K562 (cell line): ENCODE results near the gene ADAM22. TPM values are rescaled to one million over a fixed set of nuclear protein-coding genes. Genes with fewer than 3 reads are reported as not detected.

Source experiments
- ATAC-seq: fragments of 200-7000 bp; cut with Tn5 transposase; 3 replicates; pipeline ENCODE4 v1.9.1; 2020; ENCODE audit warnings: moderate library complexity
- BruUV-seq: library from RNA; stranded (reverse); fragments of 400-500 nt; replicated peaks from 2 replicates; lab custom pipeline; 2021; lab: Mats Ljungman, UMichigan
- CTCF ChIA-PET: fragments of 300-600 bp; formaldehyde crosslinking; extraction: SDS; loops from one replicate; lab custom pipeline; 2021; ENCODE audit warnings: low intra/inter-chr PET ratio; lab: Yijun Ruan, JAX
- POLR2A ChIA-PET: fragments of 300-600, 350-650 bp; sonication (Branson Sonifier 250); formaldehyde crosslinking; extraction: SDS; loops from one replicate; lab custom pipeline; 2021; ENCODE audit warnings: antibody characterized with exemption, inconsistent platforms; lab: Yijun Ruan, JAX
- DNase-seq, 4 experiments: peaks; one replicate each; pipeline versions ENCODE4 v3.0.0 to v3.0.0-alpha.2; 2011 to 2018; ENCODE audit warnings: low spot score in 3 of 4, mixed read lengths in 3 of 4; ENCODE audit errors: extremely low read depth in 1 of 4
- FAIRE-seq: peaks from 2 replicates; lab custom pipeline; 2011; peaks lifted over from hg19 to GRCh38; lab: Jason Lieb, UNC
- H2AFZ ChIP-seq: 2 replicates; pipeline ENCODE4 v1.6.0; 2011; ENCODE audit warnings: low read depth, low read length, control low read depth, inconsistent platforms
- H3K27ac ChIP-seq: fragments of 200-600 bp; 3 replicates; pipeline ENCODE4 v1.8.0; 2011; ENCODE audit warnings: low read depth, mild to moderate bottlenecking, control low read depth, inconsistent platforms, low read length, moderate library complexity, mixed read lengths; ENCODE audit errors: extremely low read depth
- H3K27me3 ChIP-seq, 2 experiments: fragments of 300-600 bp in 1 of 2; 2 replicates in 1 of 2; 3 replicates in 1 of 2; pipeline versions ENCODE4 v1.6.0 to v1.8.0; 2011; ENCODE audit warnings: inconsistent platforms in 2 of 2, low read length in 2 of 2, mild to moderate bottlenecking in 1 of 2, mixed read lengths in 1 of 2, moderate library complexity in 1 of 2; ENCODE audit not compliant: control insufficient read depth in 2 of 2, insufficient read depth in 2 of 2
- H3K36me3 ChIP-seq: fragments of 300-600 bp; 3 replicates; pipeline ENCODE4 v1.8.0; 2011; ENCODE audit warnings: mild to moderate bottlenecking, low read length, inconsistent platforms; ENCODE audit not compliant: control insufficient read depth, insufficient read depth
- H3K4me1 ChIP-seq, 2 experiments: fragments of 200-600 bp in 1 of 2; replicated peaks in 1 of 2; 2 replicates in 1 of 2; 3 replicates in 1 of 2; pipeline versions ENCODE4 v1.5.1 to v1.8.0; 2011; ENCODE audit warnings: inconsistent platforms in 2 of 2, low read length in 2 of 2, mild to moderate bottlenecking in 1 of 2, mixed read lengths in 1 of 2, moderate library complexity in 1 of 2; ENCODE audit not compliant: control insufficient read depth in 2 of 2, insufficient read depth in 2 of 2
- H3K4me2 ChIP-seq: 2 replicates; pipeline ENCODE4 v1.6.1; 2011; ENCODE audit warnings: low read length, control low read depth, inconsistent platforms, mixed read lengths; ENCODE audit not compliant: insufficient read depth
- H3K4me3 ChIP-seq: fragments of 200-600 bp; sonication (generic), shearing (Covaris generic); 2 replicates; pipeline ENCODE4 v1.5.1; 2016; ENCODE audit warnings: control low read depth, inconsistent platforms
- H3K79me2 ChIP-seq: fragments of 200-600 bp; 3 replicates; pipeline ENCODE4 v1.8.0; 2011; ENCODE audit warnings: low read length, inconsistent platforms; ENCODE audit not compliant: control insufficient read depth, insufficient read depth
- H3K9ac ChIP-seq, 2 experiments: 2 replicates each; pipeline versions ENCODE4 v1.6.0 to v1.6.1; 2011; ENCODE audit warnings: low read depth in 2 of 2, low read length in 2 of 2, control low read depth in 1 of 2, inconsistent platforms in 1 of 2, mild to moderate bottlenecking in 1 of 2, mixed read lengths in 1 of 2; ENCODE audit not compliant: insufficient read depth in 1 of 2
- H3K9me1 ChIP-seq: one replicate; pipeline ENCODE4 v1.6.0; 2011; ENCODE audit warnings: inconsistent platforms, mild to moderate bottlenecking, low read length, moderate library complexity; ENCODE audit not compliant: control insufficient read depth, insufficient read depth
- H3K9me3 ChIP-seq: replicated peaks from 2 replicates; pipeline ENCODE4 v1.5.1; 2011; ENCODE audit warnings: low read depth, low read length, inconsistent platforms; ENCODE audit not compliant: control insufficient read depth, insufficient read depth
- H4K20me1 ChIP-seq: replicated peaks from 2 replicates; pipeline ENCODE4 v1.6.1; 2011; ENCODE audit warnings: low read length, inconsistent platforms, mixed read lengths; ENCODE audit not compliant: control insufficient read depth, insufficient read depth
- AFF1 ChIP-seq, 2 experiments: fragments of 450-650 bp; IDR thresholded peaks; 2 replicates each; pipeline ENCODE4 v1.6.1; 2018; ENCODE audit warnings: mild to moderate bottlenecking in 2 of 2, low read depth in 1 of 2; ENCODE audit not compliant: partially characterized antibody in 2 of 2
- ARHGAP35 ChIP-seq: fragments of 450-650 bp; IDR thresholded peaks from 2 replicates; pipeline ENCODE4 v1.6.1; 2018; ENCODE audit not compliant: partially characterized antibody
- KLF1 ChIP-seq: fragments of 450-650 bp; IDR thresholded peaks from 2 replicates; pipeline ENCODE4 v1.6.1; 2016; ENCODE audit warnings: missing genetic modification characterization, missing compliant biosample characterization
- MBD1 ChIP-seq: fragments of 250-450 bp; sonication (Bioruptor Pico); IDR thresholded peaks from 2 replicates; pipeline ENCODE4 v1.8.0; 2022; ENCODE audit warnings: inconsistent platforms
- RBBP5 ChIP-seq: fragments of 200-600 bp; sonication (generic); IDR thresholded peaks from 2 replicates; pipeline ENCODE4 v1.6.1; 2012; ENCODE audit warnings: borderline replicate concordance, mild to moderate bottlenecking, low read length, control low read depth, inconsistent platforms; ENCODE audit not compliant: insufficient read depth, poor library complexity, severe bottlenecking
- YBX1 ChIP-seq: fragments of 450-650 bp; IDR thresholded peaks from 2 replicates; pipeline ENCODE4 v1.7.1; 2016; ENCODE audit warnings: mild to moderate bottlenecking
- ZNF354B ChIP-seq: fragments of 250-450 bp; sonication (Bioruptor Pico); IDR thresholded peaks from 2 replicates; pipeline ENCODE4 v1.4.0; 2020
- ZNF717 ChIP-seq: fragments of 250-450 bp; sonication (Bioruptor Pico); IDR thresholded peaks from 2 replicates; pipeline ENCODE4 v1.5.0; 2021
- WGBS: fragments of 100-300 bp; shearing (Covaris generic); methylation state at CpG from one replicate; pipeline ENCODE4 v1.1.6; 2016; ENCODE audit warnings: low coverage, mixed read lengths; ENCODE audit not compliant: insufficient coverage; ENCODE audit errors: missing lambda C conversion rate; 5-methylcytosine and 5-hydroxymethylcytosine counted together
- in situ Hi-C: fragments of 300-500 bp; cut with MboI; formaldehyde crosslinking; loops from 4 replicates; pipeline ENCODE4 v1.15.0; 2018; ENCODE audit warnings: inconsistent platforms, mixed read lengths
- intact Hi-C: fragments of 100-400 bp; cut with micrococcal nuclease; formaldehyde crosslinking; loops from 2 replicates; pipeline ENCODE4 v1.14.2; 2022
- polyA plus RNA-seq, 8 experiments: library from polyadenylated mRNA; depleted of rRNA in 4 of 8; stranded (reverse) in 5 of 8; unstranded in 3 of 8; fragments of >200 nt; fragmentation: Nextera tagmentation in 2 of 8; fragmentation: Illumina TruSeq in 1 of 8; extraction: Ambion mirVana in 2 of 8; extraction: Trizol in 1 of 8; gene quantifications; 2 replicates each; pipeline versions ENCODE4 v1.2.1 to v1.2.3, GENCODE V29; 2011 to 2014; ENCODE audit warnings: inconsistent platforms in 1 of 8, missing spikeins in 1 of 8
- total RNA-seq, 7 experiments: library from RNA; depleted of rRNA in 6 of 7; stranded (reverse); fragments of >200 nt in 6 of 7; fragmentation: Illumina TruSeq in 2 of 7; extraction: Trizol in 2 of 7; gene quantifications; 2 replicates each; pipeline versions ENCODE4 v1.2.1 to v1.2.3, GENCODE V29; 2011 to 2021; ENCODE audit warnings: low replicate concordance in 1 of 7

ADAM22 gene
- total and polyA plus RNA-seq, 9 of the 15 experiments (the other 6 are each of a cell fraction or from before 2014, with no cell fraction given), result 0.01 to 0.58 (median 0.18) TPM

DNA sequence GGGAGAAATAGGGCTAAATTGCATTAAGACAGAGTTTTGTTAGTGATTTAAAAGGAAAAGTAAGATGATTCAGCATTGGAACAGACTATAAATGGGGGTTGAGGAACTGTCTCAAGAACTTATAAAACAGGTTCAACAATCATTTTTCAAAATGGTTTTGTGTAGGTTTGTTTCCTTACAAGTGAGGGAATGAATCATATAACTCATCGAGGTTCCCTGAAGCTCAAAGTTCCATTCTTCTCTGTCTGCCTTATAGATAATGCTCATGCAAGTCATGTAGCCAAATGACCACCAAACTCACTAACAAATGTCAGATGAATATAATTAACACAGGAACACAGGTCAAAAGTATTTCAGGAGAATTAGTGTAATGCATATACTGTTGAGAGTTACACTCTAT lies 27.7 kb downstream of the ADAM22 start:
- Histone ChIP-seq H3K9ac (no peak overlapping the region), H4K20me1 (no peaks in the 10 kb centered on the region), H3K36me3 (no peaks in the 10 kb centered on the region), H3K4me2 (no peak overlapping the region), H3K27ac (no peak overlapping the region), H3K4me3 (no peak overlapping the region), H3K27me3 (no peaks in the 10 kb centered on the region), H3K79me2 (no peaks in the 10 kb centered on the region), H3K9me3 (no peaks in the 10 kb centered on the region), H3K4me1 (no peaks in the 10 kb centered on the region), H2AFZ (no peak overlapping the region), H3K9me1 (no peaks in the 10 kb centered on the region)
- BruUV-seq, result no TSS peak
- in situ Hi-C loops (no loop called here), intact Hi-C loops (no loop called here)
- 0% methylated on average over 1 of the region's 1 CpG for WGBS
- no peak for ATAC-seq
- CTCF ChIA-PET, result no interaction called here
- POLR2A ChIA-PET, result no interaction called here
- FAIRE-seq, result no peak
- no peak for DNase-seq
- no peak for TF ChIP-seq RBBP5
- TF ChIP-seq MBD1, result no peak
- TF ChIP-seq ZNF717 (CRISPR knock-in tag), result no peak
- TF ChIP-seq AFF1 (IDR thresholded peaks at IDR 0.05; ENCODE audit: low read depth in 1 of 2, partially characterized antibody in 2 of 2), result no peak
- no peak for TF ChIP-seq ZNF354B (CRISPR knock-in tag)
- TF ChIP-seq YBX1, result no peak
- no peak for TF ChIP-seq KLF1 (tag)
- TF ChIP-seq ARHGAP35, result no peak
